Type B pancreatic cell (in vitro differentiated cells): ENCODE data around the gene FHOD3. TPM values are rescaled to one million over a fixed set of nuclear protein-coding genes. Genes with fewer than 3 reads are reported as not detected.

Experiments
- DNase-seq: peaks from one replicate; pipeline ENCODE4 v3.0.0; 2021; ENCODE audit warnings: mixed read lengths; ENCODE audit not compliant: unreplicated experiment; ENCODE audit errors: extremely low spot score
- H3K27ac Mint-ChIP-seq: 2 replicates; pipeline ENCODE4 v1.8.0; 2021; ENCODE audit warnings: mild to moderate bottlenecking, mixed read lengths
- H3K27me3 Mint-ChIP-seq: 2 replicates; pipeline ENCODE4 v1.8.0; 2021; ENCODE audit warnings: mixed read lengths
- H3K36me3 Mint-ChIP-seq: 2 replicates; pipeline ENCODE4 v1.8.0; 2021; ENCODE audit warnings: mixed read lengths
- H3K4me1 Mint-ChIP-seq: one replicate; pipeline ENCODE4 v1.8.0; 2021; ENCODE audit warnings: mixed read lengths; ENCODE audit not compliant: unreplicated experiment
- H3K4me3 Mint-ChIP-seq: 2 replicates; pipeline ENCODE4 v1.8.0; 2021; ENCODE audit warnings: mild to moderate bottlenecking, mixed read lengths
- H3K9me3 Mint-ChIP-seq: 2 replicates; pipeline ENCODE4 v1.8.0; 2021; ENCODE audit warnings: mixed read lengths
- CTCF ChIP-seq: fragments of 200-600 bp; sonication (generic); conservative IDR thresholded peaks from 2 replicates; pipeline ENCODE4 v1.5.0; 2021; ENCODE audit warnings: antibody characterized with exemption, mild to moderate bottlenecking
- total RNA-seq: library from RNA; stranded (reverse); gene quantifications from 2 replicates; pipeline ENCODE4 v1.2.1, GENCODE V29; 2021; ENCODE audit warnings: low replicate concordance

FHOD3 gene
- total RNA-seq, 1 donor from 2014 or later, result 5.3 TPM

DNA sequence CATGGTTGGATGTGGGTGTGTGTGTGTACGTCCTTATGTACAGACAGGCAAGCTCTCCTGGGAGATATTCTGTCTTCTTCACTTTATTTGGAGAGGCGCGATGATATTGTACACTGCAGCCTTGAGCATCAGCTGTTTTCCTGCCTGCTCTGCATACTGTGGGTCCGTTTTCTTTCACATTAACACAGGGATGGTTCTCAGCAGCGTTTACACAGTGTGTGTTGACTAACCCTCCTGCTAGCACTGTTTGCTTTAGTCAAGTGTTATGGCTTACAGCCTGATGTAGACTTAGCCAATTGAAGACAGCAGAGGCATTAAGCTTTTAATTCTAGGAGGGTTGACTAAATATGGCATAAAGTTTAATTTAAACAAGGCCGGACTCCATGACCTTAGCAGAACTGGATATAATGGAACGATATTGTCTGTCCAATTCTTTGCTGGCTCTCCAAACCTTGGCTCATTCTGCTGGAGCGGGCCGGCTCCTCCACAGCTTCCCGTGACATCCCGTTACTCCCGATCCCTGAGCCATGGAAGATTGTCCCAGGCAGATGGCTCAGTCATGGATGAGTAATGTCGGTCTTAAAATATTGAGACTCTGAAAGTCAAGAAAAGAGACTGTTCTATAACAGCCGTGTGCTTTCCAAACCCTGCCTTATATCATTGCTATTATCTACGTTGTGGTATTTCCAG lies 396.6 kb downstream of the FHOD3 start:
- Mint-ChIP-seq H3K27ac (no peak overlapping the region), H3K36me3 (no peaks in the 10 kb centered on the region), H3K4me1 (peaks cover 13% of the 10 kb centered on the region), H3K27me3 (peaks cover 4% of the 10 kb centered on the region), H3K9me3 (no peaks in the 10 kb centered on the region), H3K4me3 (no peak overlapping the region)
- TF ChIP-seq CTCF, result no peak
- no peak for DNase-seq

- no peak for DNase-seq
- Mint-ChIP-seq H3K27ac (no peak overlapping the region), H3K9me3 (no peaks in the 10 kb centered on the region), H3K4me1 (peaks cover 13% of the 10 kb centered on the region), H3K4me3 (no peak overlapping the region), H3K27me3 (peaks cover 10% of the 10 kb centered on the region), H3K36me3 (no peaks in the 10 kb centered on the region)
- TF ChIP-seq CTCF, result no peak
Observed at GRCh38 chr18:36695806-36696205, 398.3 kb downstream of the FHOD3 start.

GRCh38 chr18:36697905-36698304 lies 400.4 kb downstream of the FHOD3 start:
- no peak for TF ChIP-seq CTCF
- Mint-ChIP-seq H3K36me3 (no peaks in the 10 kb centered on the region), H3K27me3 (peaks cover 10% of the 10 kb centered on the region), H3K4me1 (no peaks in the 10 kb centered on the region), H3K9me3 (no peaks in the 10 kb centered on the region), H3K27ac (no peak overlapping the region), H3K4me3 (no peak overlapping the region)
- no peak for DNase-seq

DNA sequence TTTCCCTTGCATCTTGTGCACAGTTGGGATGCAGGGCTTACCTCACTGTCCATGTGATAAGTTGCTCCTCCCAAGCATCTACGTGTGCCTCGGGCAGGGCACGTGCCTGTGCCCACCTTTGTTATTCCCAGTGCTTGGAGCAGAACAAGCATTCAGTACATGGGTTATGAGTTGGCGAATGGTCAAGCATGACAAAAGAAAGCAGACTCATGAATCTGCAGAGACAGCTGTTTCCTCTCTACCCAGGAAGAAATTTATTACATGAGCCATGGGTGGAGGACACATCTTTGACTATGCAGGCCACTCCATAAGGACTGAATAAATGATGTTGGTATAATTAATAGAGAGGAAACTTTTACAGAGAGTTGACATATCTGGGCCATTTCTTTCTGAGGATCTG lies 403.4 kb downstream of the FHOD3 start:
- Mint-ChIP-seq H3K4me3 (no peak overlapping the region), H3K36me3 (no peaks in the 10 kb centered on the region), H3K27me3 (peaks cover 12% of the 10 kb centered on the region), H3K27ac (no peak overlapping the region), H3K9me3 (no peaks in the 10 kb centered on the region), H3K4me1 (peaks cover 4% of the 10 kb centered on the region)
- TF ChIP-seq CTCF, result no peak
- DNase-seq, result no peak

DNA sequence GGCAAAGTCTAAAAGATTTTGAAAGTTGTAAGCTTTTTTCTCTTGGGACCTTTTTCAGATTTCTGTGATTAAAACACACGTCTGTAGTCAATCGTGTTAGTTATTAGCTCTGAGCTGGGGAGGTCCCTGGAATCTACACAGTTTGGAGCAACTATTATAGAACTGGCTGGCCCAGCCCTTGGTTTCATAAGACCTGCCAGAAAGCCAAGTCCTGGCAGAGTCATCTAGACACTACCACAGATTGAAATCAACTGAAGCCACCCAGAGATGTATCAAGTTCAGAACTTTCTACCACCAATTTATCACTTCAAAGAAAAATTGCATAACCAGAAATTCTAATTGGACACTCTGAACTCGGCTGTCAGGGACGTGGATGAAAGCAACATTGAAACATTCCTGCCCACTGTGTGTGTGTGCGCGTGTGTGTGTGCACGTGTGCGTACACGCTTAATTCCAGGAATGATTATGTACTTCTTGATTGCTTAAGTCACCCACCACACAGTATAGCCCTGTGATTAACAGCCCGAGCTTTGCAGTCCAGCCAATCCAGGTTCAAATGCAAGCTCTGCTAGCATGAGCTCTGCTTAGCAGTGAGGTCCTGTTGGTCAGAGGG lies 405.0 kb downstream of the FHOD3 start:
- DNase-seq, result no peak
- H3K9me3 Mint-ChIP-seq, result no peaks in the 10 kb centered on the region
- no peaks in the 10 kb centered on the region for H3K36me3 Mint-ChIP-seq
- no peak for TF ChIP-seq CTCF
- peaks cover 12% of the 10 kb centered on the region for H3K4me1 Mint-ChIP-seq
- no peak overlapping the region for H3K27ac Mint-ChIP-seq
- peaks cover 12% of the 10 kb centered on the region for H3K27me3 Mint-ChIP-seq
- no peak overlapping the region for H3K4me3 Mint-ChIP-seq
